ENCODE data around the gene AHCYL2. TPM values are rescaled to one million over a fixed set of nuclear protein-coding genes. Genes with fewer than 3 reads are reported as not detected.

Gene AHCYL2
- total and polyA plus RNA-seq, 2 donors (not counting 3 experiments of a cell fraction or from before 2014, with no cell fraction given), result 10.8 to 13.5 TPM

- TF ChIP-seq, protein P1, sequence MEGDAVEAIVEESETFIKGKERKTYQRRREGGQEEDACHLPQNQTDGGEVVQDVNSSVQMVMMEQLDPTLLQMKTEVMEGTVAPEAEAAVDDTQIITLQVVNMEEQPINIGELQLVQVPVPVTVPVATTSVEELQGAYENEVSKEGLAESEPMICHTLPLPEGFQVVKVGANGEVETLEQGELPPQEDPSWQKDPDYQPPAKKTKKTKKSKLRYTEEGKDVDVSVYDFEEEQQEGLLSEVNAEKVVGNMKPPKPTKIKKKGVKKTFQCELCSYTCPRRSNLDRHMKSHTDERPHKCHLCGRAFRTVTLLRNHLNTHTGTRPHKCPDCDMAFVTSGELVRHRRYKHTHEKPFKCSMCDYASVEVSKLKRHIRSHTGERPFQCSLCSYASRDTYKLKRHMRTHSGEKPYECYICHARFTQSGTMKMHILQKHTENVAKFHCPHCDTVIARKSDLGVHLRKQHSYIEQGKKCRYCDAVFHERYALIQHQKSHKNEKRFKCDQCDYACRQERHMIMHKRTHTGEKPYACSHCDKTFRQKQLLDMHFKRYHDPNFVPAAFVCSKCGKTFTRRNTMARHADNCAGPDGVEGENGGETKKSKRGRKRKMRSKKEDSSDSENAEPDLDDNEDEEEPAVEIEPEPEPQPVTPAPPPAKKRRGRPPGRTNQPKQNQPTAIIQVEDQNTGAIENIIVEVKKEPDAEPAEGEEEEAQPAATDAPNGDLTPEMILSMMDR (IDR thresholded peaks at IDR 0.05; ENCODE audit: extremely low read depth in 1 of 2, insufficient read depth in 1 of 2, low read depth in 1 of 2, low read length in 2 of 2), result no peak
- TF ChIP-seq GATA2 (IDR thresholded peaks at IDR 0.05; ENCODE audit: insufficient read depth, insufficient read length, low read depth, low read length), result no peak
- TF ChIP-seq EZH2 (IDR thresholded peaks at IDR 0.05; ENCODE audit: borderline replicate concordance, low read depth, low read length, severe bottlenecking), result no peak
- no peak for TF ChIP-seq FOS (IDR thresholded peaks at IDR 0.05; ENCODE audit: borderline replicate concordance, insufficient read depth, low read length)
- no peak for TF ChIP-seq JUN (IDR thresholded peaks at IDR 0.05; ENCODE audit: borderline replicate concordance, insufficient read depth, insufficient read length, low read depth)
- TF ChIP-seq, protein P2, sequence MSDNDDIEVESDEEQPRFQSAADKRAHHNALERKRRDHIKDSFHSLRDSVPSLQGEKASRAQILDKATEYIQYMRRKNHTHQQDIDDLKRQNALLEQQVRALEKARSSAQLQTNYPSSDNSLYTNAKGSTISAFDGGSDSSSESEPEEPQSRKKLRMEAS (IDR thresholded peaks at IDR 0.05; ENCODE audit: insufficient read depth, insufficient read length), result no peak
- no peak for TF ChIP-seq POLR2A (IDR thresholded peaks at IDR 0.05; ENCODE audit: low read depth, low read length)
- TF ChIP-seq POLR2AphosphoS5 (IDR thresholded peaks at IDR 0.05; ENCODE audit: insufficient read depth, low read depth, low read length), result no peak
- no peak for TF ChIP-seq MYC (IDR thresholded peaks at IDR 0.05; ENCODE audit: low read depth, low read length)
- Histone ChIP-seq H3K36me3 (ENCODE audit: control insufficient read depth in 2 of 2, extremely low read depth in 1 of 2, insufficient read depth in 2 of 2, low read length in 2 of 2) (peaks cover 0 to 2% of the 10 kb centered on the region in 2 experiments), H3K4me2 (ENCODE audit: insufficient read depth, low read length) (no peak overlapping the region), H3K4me1 (ENCODE audit: control insufficient read depth, extremely low read depth, insufficient read depth, low read length) (no peaks in the 10 kb centered on the region), H4K20me1 (replicated peaks; ENCODE audit: control insufficient read depth, extremely low read depth, insufficient read depth, low read length) (no peaks in the 10 kb centered on the region), H3K9me1 (replicated peaks; ENCODE audit: control insufficient read depth, extremely low read depth, insufficient read depth, low read length) (no peaks in the 10 kb centered on the region), H3K9ac (replicated peaks; ENCODE audit: extremely low read depth, insufficient read depth, low read length) (no peak overlapping the region), H3K4me3 (replicated peaks in 1 of 3; ENCODE audit: insufficient read depth in 1 of 3, low read depth in 1 of 3, low read length in 3 of 3) (no peak overlapping the region), H3K27ac (ENCODE audit: insufficient read depth, low read depth, low read length) (no peak overlapping the region), H2AFZ (ENCODE audit: low read depth, low read length) (no peak overlapping the region), H3K9me3 (replicated peaks; ENCODE audit: control insufficient read depth, insufficient read depth, low read length) (no peaks in the 10 kb centered on the region), H3K27me3 (ENCODE audit: control insufficient read depth in 2 of 2, insufficient read depth in 2 of 2, low read length in 2 of 2) (no peaks in the 10 kb centered on the region), H3K79me2 (ENCODE audit: control insufficient read depth, insufficient read depth, low read length) (no peaks in the 10 kb centered on the region)
- ChIA-PET CTCF (interaction anchor here (1.1 to 3.1 kb wide), 6 partner anchors 9 to 182 kb away, joined by 3 to 17 read pairs (median 4); partner anchors contain the start of gene STRIP2), POLR2A (no interaction called here)
- BruUV-seq (replicated peaks), result no TSS peak
- intact Hi-C loops (cut with micrococcal nuclease) (no loop called here), dilution Hi-C loops (cut with MboI; ENCODE audit: extremely low pct_ligation_motif_present, low sequenced_read_pairs) (no loop called here)
- no peak for DNase-seq (ENCODE audit: low read depth, low spot score)
- FAIRE-seq, result no peak
Observed at GRCh38 chr7:129452589-129453231, 227.9 kb downstream of the AHCYL2 start.
